Measurements from ENCODE around the gene ANKRD40CL. TPM values are rescaled to one million over a fixed set of nuclear protein-coding genes. Genes with fewer than 3 reads are reported as not detected.
"Not testable (repeated sequence)": the region's sequence is repeated elsewhere in the genome, so short reads cannot be mapped to it uniquely, and the experiment has no call there.

ANKRD40CL gene, protein sequence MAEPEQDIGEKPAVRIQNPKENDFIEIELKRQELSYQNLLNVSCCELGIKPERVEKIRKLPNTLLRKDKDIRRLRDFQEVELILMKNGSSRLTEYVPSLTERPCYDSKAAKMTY
- polyA plus RNA-seq (2012; ENCODE audit: missing spikeins), result 0.21 TPM

DNA sequence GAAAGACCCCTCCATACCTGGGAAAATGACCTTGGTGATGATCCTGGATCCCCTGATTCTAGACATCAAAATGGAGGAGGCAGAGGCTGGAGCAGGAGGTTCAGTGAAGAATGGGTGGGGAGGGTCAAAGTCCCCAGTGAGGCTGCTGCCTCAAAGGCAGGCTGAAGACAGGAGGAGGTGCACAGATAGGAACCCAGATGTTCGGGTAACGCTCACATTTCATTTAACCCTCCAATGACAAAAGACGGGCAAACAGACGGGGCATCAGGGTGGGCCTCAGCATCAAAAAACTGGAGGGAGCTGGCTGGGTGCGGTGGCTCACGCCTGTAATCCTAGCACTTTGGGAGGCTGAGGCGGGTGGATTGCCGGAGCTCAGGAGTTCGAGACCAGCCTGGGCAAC is at the start of gene ANKRD40CL:
TSS of gene ANKRD40CL (minus strand) at position 73 of the 400 bp plus-strand sequence. CDS start 605 bp downstream, outside the sequence.
- DNase-seq (ENCODE audit: insufficient read length) (no peak), FAIRE-seq (no peak)
- no peak for TF ChIP-seq POLR2AphosphoS5 (IDR thresholded peaks at IDR 0.05; ENCODE audit: low read depth, low read length)
- TF ChIP-seq POLR2A (IDR thresholded peaks at IDR 0.05; ENCODE audit: low read depth, low read length), result no peak
- TF ChIP-seq TAF1 (IDR thresholded peaks at IDR 0.05; ENCODE audit: borderline replicate concordance, low read depth, low read length), result no peak

DNA sequence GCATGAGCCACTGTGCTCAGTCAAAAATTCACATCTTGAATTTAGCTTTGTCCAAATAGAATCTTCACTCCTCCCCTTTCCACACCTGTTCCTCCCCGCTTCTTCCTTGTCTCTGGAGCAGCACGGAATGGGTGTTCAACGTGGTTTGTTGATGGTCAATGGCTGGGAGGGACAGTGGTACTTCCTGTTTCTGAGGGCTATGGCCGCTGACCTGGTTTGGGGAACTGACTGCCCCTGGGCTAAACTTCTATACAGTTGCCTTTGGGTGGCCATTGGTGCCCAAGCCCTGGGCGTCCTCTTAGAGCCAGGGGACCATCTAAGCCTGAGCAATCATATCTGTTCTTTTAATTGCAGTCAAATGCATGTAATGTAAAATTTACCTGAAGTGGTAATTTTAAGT is 49.0 kb upstream of the ANKRD40CL start:
- DNase-seq (ENCODE audit: insufficient read length) (no peak), FAIRE-seq (no peak)
- TF ChIP-seq POLR2A (IDR thresholded peaks at IDR 0.05; ENCODE audit: low read depth, low read length) (no peak), POLR2AphosphoS5 (IDR thresholded peaks at IDR 0.05; ENCODE audit: low read depth, low read length) (no peak), TAF1 (IDR thresholded peaks at IDR 0.05; ENCODE audit: borderline replicate concordance, low read depth, low read length) (no peak)

DNA sequence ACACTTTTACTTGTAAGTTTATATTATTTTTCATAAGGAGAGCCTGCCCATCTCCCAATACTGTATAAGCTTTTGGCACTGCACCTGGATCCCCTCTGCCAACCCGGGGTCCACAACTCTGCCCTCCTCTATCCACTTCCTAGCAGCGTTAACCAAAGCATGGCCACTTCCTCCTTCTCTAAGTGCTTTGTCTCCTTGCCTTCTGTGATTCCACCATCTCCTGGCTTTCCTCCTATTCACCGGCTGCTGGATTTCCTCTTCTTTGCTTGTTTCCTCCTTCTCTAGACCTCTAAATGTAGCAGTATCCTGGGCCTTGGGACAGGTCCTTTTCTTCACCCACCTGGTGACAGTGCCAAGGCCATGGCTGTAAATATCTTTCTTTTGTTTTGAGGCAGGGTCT is 48.1 kb upstream of the ANKRD40CL start:
- FAIRE-seq (no peak), DNase-seq (ENCODE audit: insufficient read length) (no peak)
- no peak for TF ChIP-seq POLR2A (IDR thresholded peaks at IDR 0.05; ENCODE audit: low read depth, low read length)
- TF ChIP-seq TAF1 (IDR thresholded peaks at IDR 0.05; ENCODE audit: borderline replicate concordance, low read depth, low read length), result no peak
- TF ChIP-seq POLR2AphosphoS5 (IDR thresholded peaks at IDR 0.05; ENCODE audit: low read depth, low read length), result no peak

DNA sequence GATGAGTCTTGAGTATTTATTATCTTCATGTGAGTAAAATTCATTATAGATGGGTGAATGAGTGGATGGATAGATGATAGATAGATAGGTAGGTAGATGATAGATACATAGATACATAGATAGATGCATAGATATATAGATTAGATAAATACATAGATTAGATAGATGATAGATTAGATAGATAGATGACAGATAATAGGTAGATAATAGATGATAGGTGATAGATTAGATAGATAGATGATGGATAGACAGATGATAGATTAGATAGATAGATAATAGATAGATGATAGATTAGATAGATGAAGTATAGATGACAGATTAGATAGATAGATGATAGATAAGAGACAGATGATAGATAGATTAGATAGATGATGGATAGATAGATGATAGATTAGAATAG is 46.3 kb upstream of the ANKRD40CL start:
- TF ChIP-seq POLR2A (IDR thresholded peaks at IDR 0.05; ENCODE audit: low read depth, low read length) (no peak), TAF1 (IDR thresholded peaks at IDR 0.05; ENCODE audit: borderline replicate concordance, low read depth, low read length) (no peak), POLR2AphosphoS5 (IDR thresholded peaks at IDR 0.05; ENCODE audit: low read depth, low read length) (no peak)
- no peak for FAIRE-seq

DNA sequence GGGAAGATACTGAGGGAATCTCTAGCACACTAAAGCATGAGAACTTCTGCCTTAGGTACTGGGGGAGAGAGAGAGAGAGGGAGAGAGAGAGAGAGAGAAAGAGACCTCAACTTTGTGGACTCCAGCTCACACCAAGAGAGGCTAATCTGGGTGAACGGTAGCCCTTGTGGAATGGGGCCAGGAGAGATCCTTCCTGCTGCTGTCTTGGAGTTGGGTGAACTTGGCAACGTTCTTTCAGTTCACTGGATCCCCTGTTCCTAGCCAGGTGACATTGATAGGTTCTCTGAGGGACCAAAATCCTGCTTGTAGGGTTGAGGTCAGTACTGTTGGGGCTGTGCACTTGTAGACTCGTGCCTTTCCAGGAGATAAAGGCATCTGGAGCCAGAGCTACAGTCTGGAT is 41.6 kb upstream of the ANKRD40CL start:
- FAIRE-seq, result no peak

More for the DNA sequence above, 46.3 kb upstream of the ANKRD40CL start:
- no peak for DNase-seq (ENCODE audit: insufficient read length)

DNA sequence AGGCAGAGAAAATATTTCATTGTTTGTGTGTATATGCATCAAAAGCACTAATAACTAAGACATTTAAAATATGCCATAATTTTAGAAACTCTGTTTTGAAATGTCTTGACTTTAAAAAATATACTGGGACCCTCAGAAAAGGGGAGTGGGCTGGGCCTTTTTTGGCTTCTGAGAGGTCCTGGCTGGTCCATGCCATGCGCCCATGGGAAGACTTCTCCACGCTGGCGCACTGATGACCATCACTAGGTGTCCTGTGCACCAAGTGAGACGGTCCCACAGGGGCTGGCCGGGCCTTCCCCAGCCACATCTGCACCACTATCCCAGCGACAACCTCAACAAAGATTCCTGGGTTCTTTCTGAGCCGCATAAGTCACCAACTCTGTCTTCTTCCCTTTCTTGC is 41.1 kb upstream of the ANKRD40CL start:
- DNase-seq (ENCODE audit: insufficient read length) (no peak), FAIRE-seq (no peak)
- TF ChIP-seq POLR2AphosphoS5 (IDR thresholded peaks at IDR 0.05; ENCODE audit: low read depth, low read length) (no peak), POLR2A (IDR thresholded peaks at IDR 0.05; ENCODE audit: low read depth, low read length) (no peak), TAF1 (IDR thresholded peaks at IDR 0.05; ENCODE audit: borderline replicate concordance, low read depth, low read length) (no peak)

More for the DNA sequence above, 41.6 kb upstream of the ANKRD40CL start:
- DNase-seq (ENCODE audit: insufficient read length), result no peak
- TF ChIP-seq POLR2AphosphoS5 (IDR thresholded peaks at IDR 0.05; ENCODE audit: low read depth, low read length) (no peak), TAF1 (IDR thresholded peaks at IDR 0.05; ENCODE audit: borderline replicate concordance, low read depth, low read length) (no peak), POLR2A (IDR thresholded peaks at IDR 0.05; ENCODE audit: low read depth, low read length) (no peak)

DNA sequence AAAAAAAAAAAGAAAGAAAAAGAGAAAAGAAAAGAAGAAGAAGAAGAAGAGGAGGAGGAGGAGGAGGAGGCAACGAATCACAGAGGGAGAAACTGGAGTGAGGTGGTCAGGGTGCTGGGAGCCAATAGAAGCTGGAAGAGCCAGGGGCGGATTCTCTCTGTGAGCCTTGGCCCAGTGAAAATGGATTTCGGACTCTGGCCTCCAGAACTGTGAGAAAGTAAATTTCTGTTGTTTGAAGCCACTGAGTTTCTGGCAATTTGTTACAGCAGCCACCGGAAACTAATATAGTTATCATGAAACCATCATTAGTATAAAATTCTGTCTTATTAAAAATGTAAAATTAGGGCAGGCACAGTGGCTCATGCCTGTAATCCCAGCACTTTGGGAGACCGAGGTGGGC is 40.4 kb upstream of the ANKRD40CL start:
- FAIRE-seq, result no peak
- TF ChIP-seq POLR2AphosphoS5 (IDR thresholded peaks at IDR 0.05; ENCODE audit: low read depth, low read length) (no peak), TAF1 (IDR thresholded peaks at IDR 0.05; ENCODE audit: borderline replicate concordance, low read depth, low read length) (no peak), POLR2A (IDR thresholded peaks at IDR 0.05; ENCODE audit: low read depth, low read length) (no peak)
- DNase-seq (ENCODE audit: insufficient read length), result no peak

DNA sequence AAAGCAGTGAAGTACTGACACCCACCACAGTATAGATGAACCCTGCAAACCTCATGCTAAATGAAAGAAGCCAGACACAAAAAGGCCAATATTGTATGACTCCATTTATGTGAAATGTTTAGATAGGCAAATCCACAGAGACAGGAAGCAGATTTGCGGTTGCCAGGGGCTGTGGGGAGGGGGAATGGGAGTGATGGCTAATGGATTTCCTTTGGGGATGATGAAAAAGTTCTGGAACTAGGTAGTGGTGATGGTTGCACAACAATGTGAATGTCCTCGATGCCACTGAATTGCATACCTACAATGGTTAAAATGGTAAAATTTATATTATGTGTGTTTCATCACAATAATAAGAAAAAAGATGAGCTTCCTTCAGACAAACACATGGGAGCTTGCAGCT is 39.7 kb upstream of the ANKRD40CL start:
- DNase-seq (ENCODE audit: insufficient read length) (no peak), FAIRE-seq (no peak)
- no peak for TF ChIP-seq TAF1 (IDR thresholded peaks at IDR 0.05; ENCODE audit: borderline replicate concordance, low read depth, low read length)
- TF ChIP-seq POLR2A (IDR thresholded peaks at IDR 0.05; ENCODE audit: low read depth, low read length), result no peak
- TF ChIP-seq POLR2AphosphoS5 (IDR thresholded peaks at IDR 0.05; ENCODE audit: low read depth, low read length), result no peak

DNA sequence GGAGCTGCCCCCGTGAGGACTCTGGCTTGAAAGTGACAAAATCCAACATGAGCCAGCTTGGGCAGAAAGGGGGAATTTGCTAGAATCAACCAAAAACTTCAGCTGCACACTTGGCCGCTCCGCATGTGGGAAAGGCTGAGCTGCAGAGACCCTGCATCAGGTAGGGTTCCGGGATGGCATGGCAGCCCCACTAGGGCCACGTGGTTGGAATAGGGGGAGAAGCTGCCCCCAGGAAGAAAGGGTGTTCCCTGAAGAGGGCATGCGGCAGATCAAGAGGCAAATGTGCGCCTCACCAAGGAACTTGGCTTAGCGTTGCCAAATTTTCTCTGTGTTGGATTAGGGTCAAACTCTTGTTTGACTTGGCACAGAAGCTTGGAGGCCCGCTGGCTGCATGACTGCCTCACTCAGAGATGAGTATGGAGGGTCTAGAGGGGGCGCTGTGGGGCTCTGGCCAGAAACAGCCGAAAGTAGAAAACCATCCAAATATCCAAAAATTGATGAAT is 38.9 kb upstream of the ANKRD40CL start:
- TF ChIP-seq POLR2AphosphoS5 (IDR thresholded peaks at IDR 0.05; ENCODE audit: low read depth, low read length) (no peak), POLR2A (IDR thresholded peaks at IDR 0.05; ENCODE audit: low read depth, low read length) (no peak), TAF1 (IDR thresholded peaks at IDR 0.05; ENCODE audit: borderline replicate concordance, low read depth, low read length) (no peak)
- FAIRE-seq (no peak), DNase-seq (ENCODE audit: insufficient read length) (no peak)

DNA sequence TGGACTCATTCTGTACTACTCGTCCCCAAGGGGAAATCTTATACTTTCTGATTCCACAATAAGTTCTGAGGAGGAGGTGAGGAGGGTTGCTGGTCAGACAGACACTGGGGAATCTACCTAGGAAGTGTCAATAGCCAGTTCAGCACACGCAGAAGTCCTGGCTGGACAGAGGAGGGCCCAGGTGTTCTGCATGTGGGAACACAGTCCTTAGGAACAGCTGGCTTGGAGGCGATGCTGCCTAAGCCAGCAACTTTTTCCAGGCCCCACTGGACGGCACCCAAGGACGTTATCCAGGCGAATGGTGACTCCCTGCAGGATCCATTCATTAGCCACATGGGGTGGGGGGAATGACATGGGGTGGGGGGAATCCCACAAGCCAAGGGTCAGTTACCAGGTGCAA is 38.2 kb upstream of the ANKRD40CL start:
- FAIRE-seq (no peak), DNase-seq (ENCODE audit: insufficient read length) (no peak)
- TF ChIP-seq POLR2AphosphoS5 (IDR thresholded peaks at IDR 0.05; ENCODE audit: low read depth, low read length) (no peak), TAF1 (IDR thresholded peaks at IDR 0.05; ENCODE audit: borderline replicate concordance, low read depth, low read length) (no peak), POLR2A (IDR thresholded peaks at IDR 0.05; ENCODE audit: low read depth, low read length) (no peak)

DNA sequence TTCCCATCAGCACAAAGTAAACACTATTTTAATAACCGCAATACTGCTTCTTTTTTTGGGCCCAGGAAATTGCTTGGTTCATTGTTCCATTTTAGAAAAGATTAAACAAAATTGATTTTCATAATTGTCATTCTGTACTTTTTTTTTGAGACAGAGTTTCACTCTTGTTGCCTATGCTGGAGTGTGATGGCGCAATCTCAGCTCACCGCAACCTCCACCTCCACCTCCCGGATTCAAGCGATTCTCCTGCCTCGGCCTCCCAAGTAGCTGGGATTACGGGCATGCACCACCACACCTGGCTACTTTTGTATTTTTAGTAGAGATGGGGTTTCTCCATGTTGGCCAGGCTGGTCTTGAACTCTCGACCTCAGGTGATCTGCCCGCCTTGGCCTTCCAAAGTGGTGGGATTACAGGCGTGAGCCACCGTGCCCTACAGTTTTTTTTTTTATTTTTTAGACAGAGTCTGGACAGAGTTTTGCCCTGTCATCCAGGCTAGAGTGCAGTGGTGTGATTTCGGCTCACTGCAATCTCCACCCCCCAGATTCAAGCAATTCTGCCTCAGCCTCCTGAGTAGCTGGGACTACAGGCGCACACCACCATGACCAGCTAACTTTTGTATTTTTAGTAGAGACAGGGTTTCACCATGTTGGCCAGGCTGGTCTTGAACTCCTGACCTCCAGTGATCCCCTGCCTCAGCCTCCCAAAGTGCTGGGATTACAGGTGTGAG is 37.6 kb upstream of the ANKRD40CL start:
- not testable (repeated sequence) for DNase-seq (ENCODE audit: insufficient read length); FAIRE-seq

DNA sequence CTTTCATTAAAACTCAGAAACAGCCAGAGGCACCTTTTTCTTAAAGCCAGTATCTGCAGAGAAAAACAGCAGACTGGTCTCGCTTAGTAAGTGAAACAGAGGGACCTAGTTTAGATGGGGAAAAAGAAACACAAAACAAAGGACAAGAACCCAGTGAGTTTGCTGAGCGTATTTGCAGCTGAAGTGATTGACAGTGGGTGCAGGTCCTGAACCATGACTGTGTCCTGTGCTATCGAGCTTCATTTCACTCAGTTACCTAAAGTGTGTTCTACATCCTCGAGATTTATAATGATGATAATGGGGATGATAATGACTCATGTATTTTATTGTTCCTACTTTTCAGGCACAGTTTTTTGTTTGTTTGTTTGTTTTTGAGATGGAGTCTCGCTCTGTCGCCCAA is 36.4 kb upstream of the ANKRD40CL start:
- no peak for FAIRE-seq
- DNase-seq (ENCODE audit: insufficient read length), result no peak
- TF ChIP-seq POLR2A (IDR thresholded peaks at IDR 0.05; ENCODE audit: low read depth, low read length) (no peak), TAF1 (IDR thresholded peaks at IDR 0.05; ENCODE audit: borderline replicate concordance, low read depth, low read length) (no peak), POLR2AphosphoS5 (IDR thresholded peaks at IDR 0.05; ENCODE audit: low read depth, low read length) (no peak)
